Measurements from ENCODE around the gene KLHL6. TPM values are rescaled to one million over a fixed set of nuclear protein-coding genes. Genes with fewer than 3 reads are reported as not detected.

The KLHL6 gene
- total and polyA plus RNA-seq, 2 of the 8 experiments (the other 6 are each of a cell fraction or from before 2014, with no cell fraction given): 0.05 TPM; not detected in 1

DNA sequence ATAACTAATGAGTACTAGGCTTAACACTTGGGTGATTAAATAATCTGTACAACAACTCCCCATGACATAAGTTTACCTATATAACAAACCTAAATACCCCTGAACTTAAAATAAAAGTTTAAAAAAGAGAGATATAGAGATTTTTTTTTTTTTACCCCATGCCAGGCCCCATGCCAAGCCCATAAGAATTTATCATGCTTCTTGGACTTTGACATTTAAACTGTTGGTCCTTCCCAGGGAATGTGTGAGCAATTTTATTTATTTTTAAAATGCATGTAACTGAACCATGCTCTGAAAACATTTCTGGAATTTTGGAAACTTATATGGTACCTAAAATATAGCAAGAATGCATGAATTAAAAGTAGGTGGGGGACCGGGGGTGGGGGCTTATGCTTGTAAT lies 26.3 kb downstream of the KLHL6 start:
- Histone ChIP-seq H4K20me1 (replicated peaks in 1 of 2; ENCODE audit: control insufficient read depth in 1 of 2, insufficient read depth in 2 of 2, low read length in 2 of 2) (no peaks in the 10 kb centered on the region), H3K9me3 (ENCODE audit: insufficient read depth in 2 of 2, low read depth in 1 of 2, low read length in 1 of 2) (no peaks in the 10 kb centered on the region), H3K4me1 (replicated peaks in 1 of 4; ENCODE audit: control insufficient read depth in 3 of 4, insufficient read depth in 4 of 4, low read length in 3 of 4) (peaks cover 0 to 10% (median 0%) of the 10 kb centered on the region in 4 experiments; a peak in 3 of 7 replicates), H3K4me3 (ENCODE audit: extremely low read depth in 1 of 4, insufficient read depth in 2 of 4, low read depth in 3 of 4, low read length in 4 of 4) (no peak overlapping the region), H3K4ac (replicated peaks; ENCODE audit: insufficient read length, low read depth, low read length) (no peak overlapping the region), H3K18ac (ENCODE audit: extremely low read depth, low read length) (no peak overlapping the region), H3K23ac (ENCODE audit: insufficient read length) (no peak overlapping the region), H2AK5ac (ENCODE audit: low read depth, low read length) (no peak overlapping the region), H2BK5ac (ENCODE audit: low read depth, low read length) (no peak overlapping the region), H3K14ac (ENCODE audit: insufficient read length) (no peak overlapping the region), H4K5ac (ENCODE audit: insufficient read length, low read depth, low read length) (no peak overlapping the region), H3K23me2 (ENCODE audit: low read depth, low read length) (0 out of 2 replicates have a peak, but pooled peaks cover 2% of the 10 kb centered on the region), H3K79me1 (ENCODE audit: low read depth, low read length) (no peaks in the 10 kb centered on the region), H3K9ac (replicated peaks in 1 of 4; ENCODE audit: extremely low read depth in 1 of 4, low read depth in 3 of 4, low read length in 3 of 4) (no peak overlapping the region), H2AFZ (ENCODE audit: low read length) (no peak overlapping the region), H4K8ac (ENCODE audit: extremely low read depth, insufficient read depth, low read length) (no peak overlapping the region), H2BK20ac (ENCODE audit: low read length) (no peak overlapping the region), H3K56ac (replicated peaks; ENCODE audit: insufficient read length, low read depth, low read length) (no peak overlapping the region), H3K79me2 (ENCODE audit: control insufficient read depth in 1 of 2, insufficient read depth in 2 of 2, low read length in 2 of 2) (no peaks in the 10 kb centered on the region), H3K27me3 (replicated peaks in 1 of 4; ENCODE audit: control insufficient read depth in 3 of 4, extremely low read depth in 1 of 4, insufficient read depth in 3 of 4, low read length in 3 of 4) (peaks cover 0 to 2% (median 0%) of the 10 kb centered on the region in 4 experiments; a peak in 1 of 7 replicates), H3K4me2 (ENCODE audit: insufficient read depth in 1 of 2, low read depth in 2 of 2, low read length in 2 of 2) (no peak overlapping the region), H2BK15ac (ENCODE audit: low read length) (no peak overlapping the region), H3K36me3 (ENCODE audit: control insufficient read depth in 2 of 4, insufficient read depth in 4 of 4, low read length in 3 of 4) (no peaks in the 10 kb centered on the region), H2BK12ac (ENCODE audit: low read depth, low read length) (no peak overlapping the region), H2BK120ac (replicated peaks; ENCODE audit: low read depth, low read length) (no peak overlapping the region), H4K91ac (replicated peaks; ENCODE audit: insufficient read length, low read length) (no peak overlapping the region), H3K27ac (ENCODE audit: low read depth, low read length) (no peak overlapping the region)
- POLR2A ChIA-PET (ENCODE audit: partially characterized antibody): interaction anchor here (2.1 kb wide), 1 partner anchor 13 kb away, joined by 4 read pairs; no protein-coding TSS in a partner anchor
- FAIRE-seq (no peak), DNase-seq (ENCODE audit: low read depth in 1 of 2, low spot score in 2 of 2) (no peak)
- CTCF ChIA-PET (ENCODE audit: partially characterized antibody): interaction anchor here (1.1 to 1.6 kb wide), 2 partner anchors 12 to 13 kb away, joined by 4 to 10 read pairs; no protein-coding TSS in a partner anchor
- 92% methylated on average over 1 of the region's 1 CpG; no CpG with 5 or more reads in 1 of the 2 experiments for WGBS, 2 experiments (ENCODE audit: extremely low coverage in 1 of 2, insufficient coverage in 1 of 2, insufficient read length in 1 of 2, insufficient replicate concordance in 2 of 2, low coverage in 1 of 2, low lambda C conversion rate in 2 of 2, missing lambda C conversion rate in 1 of 2)
- TF ChIP-seq CHD2 (IDR thresholded peaks at IDR 0.05; ENCODE audit: low read length) (no peak), BCL11A (IDR thresholded peaks at IDR 0.05; ENCODE audit: low read depth in 2 of 2, low read length in 2 of 2) (no peak), BRCA1 (IDR thresholded peaks at IDR 0.05; ENCODE audit: low read depth, low read length) (no peak), EGR1 (IDR thresholded peaks at IDR 0.05; ENCODE audit: borderline replicate concordance, low read depth, low read length) (no peak), KDM1A (IDR thresholded peaks at IDR 0.05; ENCODE audit: borderline replicate concordance, low read length) (no peak), YY1 (IDR thresholded peaks at IDR 0.05; ENCODE audit: low read depth, low read length) (no peak), SP4 (IDR thresholded peaks at IDR 0.05; ENCODE audit: low read length) (no peak), USF2 (IDR thresholded peaks at IDR 0.05; ENCODE audit: low read length) (no peak), CEBPB (IDR thresholded peaks at IDR 0.05; ENCODE audit: low read depth, low read length) (no peak), EP300 (IDR thresholded peaks at IDR 0.05; ENCODE audit: borderline replicate concordance in 1 of 2, low read depth in 2 of 2, low read length in 2 of 2) (no peak), MAFK (IDR thresholded peaks at IDR 0.05; ENCODE audit: low read depth, low read length) (no peak), SIX5 (IDR thresholded peaks at IDR 0.05; ENCODE audit: low read depth, low read length) (no peak)
